ENCODE data around the gene DOCK8. TPM values are rescaled to one million over a fixed set of nuclear protein-coding genes. Genes with fewer than 3 reads are reported as not detected.

The DOCK8 gene
- total and polyA plus RNA-seq, 10 of the 15 experiments (the other 5 are each of a cell fraction or from before 2014, with no cell fraction given) = 35.4 to 100 (median 44.7) TPM

DNA sequence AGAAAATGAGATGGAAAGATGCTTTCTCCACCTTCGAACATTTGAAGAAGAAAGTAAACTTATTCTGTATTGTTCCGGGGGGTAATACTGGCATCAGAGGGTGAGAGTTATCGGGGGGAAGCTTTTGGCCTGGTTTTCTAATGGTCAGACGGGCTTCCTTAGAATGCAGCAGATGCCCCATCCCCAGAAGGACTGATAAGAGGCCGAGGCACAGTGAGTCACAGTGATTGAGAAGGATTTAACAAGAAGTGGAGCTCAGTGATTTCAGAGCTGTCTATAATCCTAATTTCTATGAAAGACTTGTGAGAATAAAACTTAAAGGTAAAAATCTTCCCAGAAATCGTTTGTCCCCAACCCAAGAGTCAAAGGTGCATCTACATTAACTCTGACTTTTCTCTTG lies 123.9 kb downstream of the DOCK8 start:
- intact Hi-C loops (cut with micrococcal nuclease; ENCODE audit: unreplicated experiment) = no loop called here
- ChIA-PET POLR2A (no interaction called here), CTCF (no interaction called here), RAD21 (ENCODE audit: unreplicated experiment) (no interaction called here), SMC1A (ENCODE audit: uncharacterized antibody, unreplicated experiment) (interaction anchor here (0.6 to 1.1 kb wide), 2 partner anchors 73 to 479 kb away, joined by 3 read pairs; no protein-coding TSS in a partner anchor)
- no peaks in the 10 kb centered on the region for H3K9me3 ChIP-seq (replicated peaks; ENCODE audit: control insufficient read depth, insufficient read depth, low read length)
- no peaks in the 10 kb centered on the region for H3K4me1 ChIP-seq (ENCODE audit: control insufficient read depth, insufficient read depth, low read length)
- in situ Hi-C loops (cut with MboI) = no loop called here
- no peak overlapping the region for H3K4me3 ChIP-seq
- no peak overlapping the region for H3K9ac ChIP-seq (ENCODE audit: control insufficient read depth, insufficient read depth, low read length)
- H3K27me3 ChIP-seq (replicated peaks in 1 of 2; ENCODE audit: control insufficient read depth in 2 of 2, insufficient read depth in 2 of 2, low read length in 1 of 2) = no peaks in the 10 kb centered on the region
- H3K4me2 ChIP-seq (ENCODE audit: control insufficient read depth, insufficient read depth) = no peak overlapping the region
- H3K27ac ChIP-seq (ENCODE audit: control insufficient read depth, insufficient read depth) = no peak overlapping the region
- ATAC-seq (no peak), DNase-seq (ENCODE audit: low read depth, low spot score) (no peak), FAIRE-seq (no peak)
- no peak overlapping the region for H2AFZ ChIP-seq (ENCODE audit: control insufficient read depth, low read depth, low read length)
- 98% methylated on average over 6 of the region's 6 CpGs for WGBS (ENCODE audit: insufficient coverage, insufficient replicate concordance, low lambda C conversion rate, missing lambda C conversion rate)
- H3K79me2 ChIP-seq (ENCODE audit: control insufficient read depth, insufficient read depth, low read length) = no peaks in the 10 kb centered on the region
- no peaks in the 10 kb centered on the region for H4K20me1 ChIP-seq (ENCODE audit: control insufficient read depth, insufficient read depth)
- BruUV-seq (replicated peaks) = no TSS peak
- TF ChIP-seq SPI1 (IDR thresholded peaks at IDR 0.05; ENCODE audit: borderline replicate concordance, insufficient read depth, low read depth, low read length) = no peak
- TF ChIP-seq ATF7 (IDR thresholded peaks at IDR 0.05; ENCODE audit: low read depth) = no peak
- no peak for TF ChIP-seq POLR2AphosphoS5 (IDR thresholded peaks at IDR 0.05; ENCODE audit: low read length)
- no peak for TF ChIP-seq ZBED1 (IDR thresholded peaks at IDR 0.05; ENCODE audit: borderline replicate concordance)
- TF ChIP-seq JUNB (IDR thresholded peaks at IDR 0.05) = no peak
- no peak for TF ChIP-seq SREBF2 (IDR thresholded peaks at IDR 0.05; ENCODE audit: low read length)
- TF ChIP-seq, protein P1, sequence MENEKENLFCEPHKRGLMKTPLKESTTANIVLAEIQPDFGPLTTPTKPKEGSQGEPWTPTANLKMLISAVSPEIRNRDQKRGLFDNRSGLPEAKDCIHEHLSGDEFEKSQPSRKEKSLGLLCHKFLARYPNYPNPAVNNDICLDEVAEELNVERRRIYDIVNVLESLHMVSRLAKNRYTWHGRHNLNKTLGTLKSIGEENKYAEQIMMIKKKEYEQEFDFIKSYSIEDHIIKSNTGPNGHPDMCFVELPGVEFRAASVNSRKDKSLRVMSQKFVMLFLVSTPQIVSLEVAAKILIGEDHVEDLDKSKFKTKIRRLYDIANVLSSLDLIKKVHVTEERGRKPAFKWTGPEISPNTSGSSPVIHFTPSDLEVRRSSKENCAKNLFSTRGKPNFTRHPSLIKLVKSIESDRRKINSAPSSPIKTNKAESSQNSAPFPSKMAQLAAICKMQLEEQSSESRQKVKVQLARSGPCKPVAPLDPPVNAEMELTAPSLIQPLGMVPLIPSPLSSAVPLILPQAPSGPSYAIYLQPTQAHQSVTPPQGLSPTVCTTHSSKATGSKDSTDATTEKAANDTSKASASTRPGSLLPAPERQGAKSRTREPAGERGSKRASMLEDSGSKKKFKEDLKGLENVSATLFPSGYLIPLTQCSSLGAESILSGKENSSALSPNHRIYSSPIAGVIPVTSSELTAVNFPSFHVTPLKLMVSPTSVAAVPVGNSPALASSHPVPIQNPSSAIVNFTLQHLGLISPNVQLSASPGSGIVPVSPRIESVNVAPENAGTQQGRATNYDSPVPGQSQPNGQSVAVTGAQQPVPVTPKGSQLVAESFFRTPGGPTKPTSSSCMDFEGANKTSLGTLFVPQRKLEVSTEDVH (IDR thresholded peaks at IDR 0.05; ENCODE audit: low read depth, partially characterized antibody) = no peak
- no peak for TF ChIP-seq HDAC6 (IDR thresholded peaks at IDR 0.05; ENCODE audit: unreplicated experiment)
- no peak for TF ChIP-seq TCF12 (IDR thresholded peaks at IDR 0.05; ENCODE audit: low read depth, low read length)
- no peak for TF ChIP-seq EGR1 (IDR thresholded peaks at IDR 0.05; ENCODE audit: borderline replicate concordance in 1 of 2, low read depth in 2 of 2, low read length in 2 of 2)
- no peak for TF ChIP-seq CREB1 (IDR thresholded peaks at IDR 0.05; ENCODE audit: low read depth)
- no peak for TF ChIP-seq CHD2 (IDR thresholded peaks at IDR 0.05; ENCODE audit: borderline replicate concordance, low read depth, low read length)
- no peak for TF ChIP-seq BRCA1 (IDR thresholded peaks at IDR 0.05; ENCODE audit: low read depth, low read length)
- TF ChIP-seq, protein P2, sequence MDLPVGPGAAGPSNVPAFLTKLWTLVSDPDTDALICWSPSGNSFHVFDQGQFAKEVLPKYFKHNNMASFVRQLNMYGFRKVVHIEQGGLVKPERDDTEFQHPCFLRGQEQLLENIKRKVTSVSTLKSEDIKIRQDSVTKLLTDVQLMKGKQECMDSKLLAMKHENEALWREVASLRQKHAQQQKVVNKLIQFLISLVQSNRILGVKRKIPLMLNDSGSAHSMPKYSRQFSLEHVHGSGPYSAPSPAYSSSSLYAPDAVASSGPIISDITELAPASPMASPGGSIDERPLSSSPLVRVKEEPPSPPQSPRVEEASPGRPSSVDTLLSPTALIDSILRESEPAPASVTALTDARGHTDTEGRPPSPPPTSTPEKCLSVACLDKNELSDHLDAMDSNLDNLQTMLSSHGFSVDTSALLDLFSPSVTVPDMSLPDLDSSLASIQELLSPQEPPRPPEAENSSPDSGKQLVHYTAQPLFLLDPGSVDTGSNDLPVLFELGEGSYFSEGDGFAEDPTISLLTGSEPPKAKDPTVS (IDR thresholded peaks at IDR 0.05; ENCODE audit: low read depth, low read length) = no peak
- TF ChIP-seq IKZF2 (IDR thresholded peaks at IDR 0.05) = no peak
- TF ChIP-seq LARP7 (IDR thresholded peaks at IDR 0.05) = no peak
- H3K36me3 ChIP-seq (ENCODE audit: control insufficient read depth in 2 of 2, insufficient read depth in 2 of 2, low read length in 1 of 2) = peaks cover 11 to 51% of the 10 kb centered on the region in 2 experiments

Data from GM12878 (cell line).